Chondrocyte (in vitro differentiated cells): ENCODE results near the gene TCP10L. TPM values are rescaled to one million over a fixed set of nuclear protein-coding genes. Genes with fewer than 3 reads are reported as not detected.
"Not testable (repeated sequence)": the region's sequence is repeated elsewhere in the genome, so short reads cannot be mapped to it uniquely, and the experiment has no call there.

ENCODE experiments used
- DNase-seq: peaks from one replicate; pipeline ENCODE4 v3.0.0; 2021; ENCODE audit warnings: mixed read lengths, low spot score
- H3K27ac Mint-ChIP-seq: one replicate; pipeline ENCODE4 v1.8.0; 2021; ENCODE audit warnings: mild to moderate bottlenecking, moderate library complexity, mixed read lengths; ENCODE audit not compliant: unreplicated experiment
- H3K27me3 Mint-ChIP-seq: 2 replicates; pipeline ENCODE4 v1.8.0; 2021; ENCODE audit warnings: low read depth, mixed read lengths
- H3K36me3 Mint-ChIP-seq: 2 replicates; pipeline ENCODE4 v1.8.0; 2021; ENCODE audit warnings: low read depth, mixed read lengths
- H3K4me1 Mint-ChIP-seq: 2 replicates; pipeline ENCODE4 v1.8.0; 2021; ENCODE audit warnings: low read depth, mild to moderate bottlenecking, mixed read lengths
- H3K4me3 Mint-ChIP-seq: one replicate; pipeline ENCODE4 v1.8.0; 2021; ENCODE audit warnings: mild to moderate bottlenecking, moderate library complexity, mixed read lengths; ENCODE audit not compliant: unreplicated experiment
- H3K9me3 Mint-ChIP-seq: 2 replicates; pipeline ENCODE4 v1.8.0; 2021; ENCODE audit warnings: low read depth, mixed read lengths
- total RNA-seq: library from RNA; stranded (reverse); gene quantifications from 3 replicates; pipeline ENCODE4 v1.2.1, GENCODE V29; 2021
- TF ChIP-seq, protein P1 (sequence below): fragments of 200-600 bp; sonication (generic); IDR thresholded peaks from 2 replicates; pipeline ENCODE4 v1.5.0; 2021; ENCODE audit warnings: antibody characterized with exemption, mild to moderate bottlenecking, moderate library complexity

The TCP10L gene
- total RNA-seq, 1 donor from 2014 or later: 0.40 TPM

- Mint-ChIP-seq H3K27ac (no peak overlapping the region), H3K4me3 (no peak overlapping the region), H3K36me3 (peaks cover 9% of the 10 kb centered on the region), H3K4me1 (no peaks in the 10 kb centered on the region), H3K27me3 (no peaks in the 10 kb centered on the region), H3K9me3 (peaks cover 18% of the 10 kb centered on the region)
- DNase-seq: no peak
- TF ChIP-seq, protein P1, sequence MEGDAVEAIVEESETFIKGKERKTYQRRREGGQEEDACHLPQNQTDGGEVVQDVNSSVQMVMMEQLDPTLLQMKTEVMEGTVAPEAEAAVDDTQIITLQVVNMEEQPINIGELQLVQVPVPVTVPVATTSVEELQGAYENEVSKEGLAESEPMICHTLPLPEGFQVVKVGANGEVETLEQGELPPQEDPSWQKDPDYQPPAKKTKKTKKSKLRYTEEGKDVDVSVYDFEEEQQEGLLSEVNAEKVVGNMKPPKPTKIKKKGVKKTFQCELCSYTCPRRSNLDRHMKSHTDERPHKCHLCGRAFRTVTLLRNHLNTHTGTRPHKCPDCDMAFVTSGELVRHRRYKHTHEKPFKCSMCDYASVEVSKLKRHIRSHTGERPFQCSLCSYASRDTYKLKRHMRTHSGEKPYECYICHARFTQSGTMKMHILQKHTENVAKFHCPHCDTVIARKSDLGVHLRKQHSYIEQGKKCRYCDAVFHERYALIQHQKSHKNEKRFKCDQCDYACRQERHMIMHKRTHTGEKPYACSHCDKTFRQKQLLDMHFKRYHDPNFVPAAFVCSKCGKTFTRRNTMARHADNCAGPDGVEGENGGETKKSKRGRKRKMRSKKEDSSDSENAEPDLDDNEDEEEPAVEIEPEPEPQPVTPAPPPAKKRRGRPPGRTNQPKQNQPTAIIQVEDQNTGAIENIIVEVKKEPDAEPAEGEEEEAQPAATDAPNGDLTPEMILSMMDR: no peak
Observed at GRCh38 chr21:32562915-32563314, 22.4 kb downstream of the TCP10L start.

- H3K4me1 Mint-ChIP-seq: no peaks in the 10 kb centered on the region
- H3K36me3 Mint-ChIP-seq: peaks cover 9% of the 10 kb centered on the region
- H3K9me3 Mint-ChIP-seq: peaks cover 18% of the 10 kb centered on the region
- TF ChIP-seq, protein P1: peak; percentile 70
- no peak for DNase-seq
- H3K4me3 Mint-ChIP-seq: no peak overlapping the region
- H3K27ac Mint-ChIP-seq: no peak overlapping the region
- H3K27me3 Mint-ChIP-seq: no peaks in the 10 kb centered on the region
Observed at GRCh38 chr21:32562426-32562825, 22.9 kb downstream of the TCP10L start.

GRCh38 chr21:32561476-32561875 lies 23.8 kb downstream of the TCP10L start:
- peaks cover 18% of the 10 kb centered on the region for H3K9me3 Mint-ChIP-seq
- H3K4me1 Mint-ChIP-seq, DNase-seq, H3K27ac Mint-ChIP-seq, H3K36me3 Mint-ChIP-seq, H3K27me3 Mint-ChIP-seq, H3K4me3 Mint-ChIP-seq: not testable (repeated sequence)

- Mint-ChIP-seq H3K4me1 (no peaks in the 10 kb centered on the region), H3K27ac (no peak overlapping the region), H3K4me3 (no peak overlapping the region), H3K9me3 (peaks cover 14% of the 10 kb centered on the region), H3K27me3 (no peaks in the 10 kb centered on the region), H3K36me3 (peaks cover 9% of the 10 kb centered on the region)
- TF ChIP-seq, protein P1: no peak
- no peak for DNase-seq
Observed at GRCh38 chr21:32560896-32561295, 24.4 kb downstream of the TCP10L start.

DNA sequence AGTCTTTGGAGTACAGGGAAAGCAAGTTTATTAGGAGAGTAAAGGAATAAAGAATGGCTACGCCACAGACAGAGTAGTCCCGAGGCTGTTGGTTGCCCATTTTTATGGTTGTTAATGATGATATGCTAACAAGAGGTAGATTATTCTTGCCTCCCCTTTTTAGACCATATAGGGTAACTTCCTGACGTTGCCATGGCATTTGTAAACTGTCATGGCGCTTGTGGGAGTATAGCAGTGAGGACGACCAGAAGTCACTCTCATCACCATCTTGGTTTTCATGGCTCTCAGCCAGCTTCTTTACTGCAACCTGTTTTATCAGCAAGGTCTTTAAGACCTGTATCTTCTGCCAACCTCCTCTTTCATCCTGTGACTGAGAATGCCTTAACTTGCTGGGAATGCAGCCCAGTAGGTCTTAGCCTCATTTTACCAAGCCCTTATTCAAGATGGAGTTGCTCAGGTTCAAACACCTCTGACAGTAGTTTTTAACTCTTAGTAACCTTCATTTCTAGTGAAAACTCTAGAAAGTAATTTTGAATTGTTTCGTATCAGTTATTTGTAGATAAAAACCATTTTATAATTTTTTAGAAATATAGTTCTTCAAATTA lies 26.2 kb downstream of the TCP10L start:
- TF ChIP-seq, protein P1: no peak
- H3K4me1 Mint-ChIP-seq: peaks cover 9% of the 10 kb centered on the region
- no peak overlapping the region for H3K4me3 Mint-ChIP-seq
- H3K27ac Mint-ChIP-seq: no peak overlapping the region
- no peaks in the 10 kb centered on the region for H3K36me3 Mint-ChIP-seq
- no peaks in the 10 kb centered on the region for H3K9me3 Mint-ChIP-seq
- no peak for DNase-seq
- H3K27me3 Mint-ChIP-seq: no peaks in the 10 kb centered on the region

- TF ChIP-seq, protein P1: no peak
- H3K27ac Mint-ChIP-seq: no peak overlapping the region
- H3K4me1 Mint-ChIP-seq: peaks cover 9% of the 10 kb centered on the region
- H3K27me3 Mint-ChIP-seq: no peaks in the 10 kb centered on the region
- DNase-seq: no peak
- H3K9me3 Mint-ChIP-seq: no peaks in the 10 kb centered on the region
- no peak overlapping the region for H3K4me3 Mint-ChIP-seq
- H3K36me3 Mint-ChIP-seq: no peaks in the 10 kb centered on the region
Observed at GRCh38 chr21:32558106-32558505, 27.2 kb downstream of the TCP10L start.
